HG03060 (cell line): ENCODE data around the gene KATNB1.
"Not testable (repeated sequence)": the region's sequence is repeated elsewhere in the genome, so short reads cannot be mapped to it uniquely, and the experiment has no call there.

ENCODE experiments used
- ATAC-seq: cut with Tn5 transposase; IDR thresholded peaks from one replicate; pipeline ENCODE4 v1.9.1; 2021; ENCODE audit warnings: low read depth, moderate number of reproducible peaks; ENCODE audit not compliant: unreplicated experiment

Gene KATNB1

DNA sequence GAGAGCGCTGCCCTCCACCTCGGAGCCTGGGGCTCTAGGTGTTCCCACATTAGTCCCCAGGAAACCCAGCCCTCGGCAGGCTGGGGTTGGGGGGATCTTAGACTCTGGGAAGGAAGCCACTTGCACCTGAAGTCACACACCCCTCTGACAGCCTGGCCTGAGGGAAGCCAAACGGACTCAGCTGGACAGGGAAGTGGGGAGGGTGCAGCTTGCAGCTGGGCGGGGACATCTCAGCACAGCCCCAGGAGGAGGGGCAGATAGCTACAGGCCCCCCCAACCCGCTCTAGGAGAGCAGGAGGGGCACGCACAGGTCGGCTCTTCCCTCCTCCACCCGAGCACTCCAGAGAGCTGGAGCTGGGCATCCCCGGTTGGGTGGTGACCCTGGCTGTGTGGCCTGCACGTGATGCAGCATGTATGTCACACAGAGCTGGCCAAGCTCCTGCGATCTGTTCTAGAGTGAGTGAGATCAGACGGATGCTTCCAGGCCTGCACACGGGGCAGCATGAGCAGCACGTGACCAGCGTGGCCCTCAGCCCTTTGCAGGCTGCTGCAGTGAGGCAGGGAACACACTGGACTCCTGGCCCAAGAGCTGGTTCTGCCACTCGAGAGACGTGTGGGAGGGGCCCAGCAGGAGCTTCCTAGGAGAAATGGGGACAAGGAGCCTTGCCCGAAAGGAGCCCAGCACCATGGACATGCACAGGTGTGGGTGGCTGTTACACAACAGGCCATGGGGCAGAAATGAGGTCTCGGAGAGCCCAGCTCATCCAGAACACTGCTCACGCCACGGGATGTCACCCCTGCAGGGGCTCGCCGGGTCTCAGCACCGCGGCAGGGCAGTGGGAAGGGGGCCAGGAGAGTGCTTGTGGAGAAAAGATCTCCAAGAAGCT is 51.3 kb downstream of the KATNB1 start:
- no peak for ATAC-seq

DNA sequence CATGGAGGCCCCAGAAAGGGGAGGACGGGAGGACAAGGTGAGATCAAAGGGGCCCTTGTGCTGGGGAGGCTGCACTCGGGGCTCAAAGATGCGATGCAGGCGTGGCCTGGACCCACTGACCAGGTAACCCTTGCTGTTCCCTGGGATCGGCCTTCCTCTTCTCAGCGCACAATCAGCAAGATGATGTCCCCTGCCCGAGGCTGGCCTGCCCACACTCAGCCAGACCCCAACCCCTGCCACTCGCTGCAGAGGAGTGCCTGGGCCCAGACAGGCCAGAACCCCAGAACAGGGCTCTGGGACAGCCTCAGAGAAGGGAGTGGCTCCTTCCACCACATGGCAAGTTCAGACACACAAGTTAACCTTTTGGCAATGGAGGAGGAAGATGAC is 51.9 kb downstream of the KATNB1 start:
- ATAC-seq: no peak

DNA sequence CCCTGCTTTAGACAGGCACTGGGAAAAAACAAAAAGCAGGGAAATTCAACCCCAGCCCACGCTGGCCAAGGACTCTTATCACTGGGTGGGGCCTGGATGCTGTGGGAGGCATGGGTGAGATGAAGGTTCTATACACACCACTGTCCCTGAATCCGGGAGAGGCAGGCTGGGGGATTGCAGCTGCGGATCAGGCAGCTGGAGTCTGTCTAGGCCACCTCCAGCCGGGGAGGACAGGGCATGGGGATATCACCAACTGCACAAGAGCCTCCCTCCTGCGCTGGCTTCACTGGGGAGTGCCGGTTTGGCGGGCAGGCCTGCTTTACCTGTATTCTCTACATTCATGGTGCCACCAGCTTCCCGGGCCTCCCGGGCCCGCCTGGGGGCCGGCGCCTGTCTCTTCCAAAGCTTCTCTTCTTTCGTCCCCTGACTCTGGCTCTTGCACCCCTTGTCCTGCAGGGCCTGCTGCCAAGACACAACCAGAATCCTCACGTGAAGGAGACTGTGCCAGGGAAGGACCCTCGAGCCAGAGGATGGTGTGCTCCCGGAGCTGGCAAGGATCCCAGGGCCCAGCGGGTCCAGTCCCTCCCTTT is 52.8 kb downstream of the KATNB1 start:
- ATAC-seq: no peak

DNA sequence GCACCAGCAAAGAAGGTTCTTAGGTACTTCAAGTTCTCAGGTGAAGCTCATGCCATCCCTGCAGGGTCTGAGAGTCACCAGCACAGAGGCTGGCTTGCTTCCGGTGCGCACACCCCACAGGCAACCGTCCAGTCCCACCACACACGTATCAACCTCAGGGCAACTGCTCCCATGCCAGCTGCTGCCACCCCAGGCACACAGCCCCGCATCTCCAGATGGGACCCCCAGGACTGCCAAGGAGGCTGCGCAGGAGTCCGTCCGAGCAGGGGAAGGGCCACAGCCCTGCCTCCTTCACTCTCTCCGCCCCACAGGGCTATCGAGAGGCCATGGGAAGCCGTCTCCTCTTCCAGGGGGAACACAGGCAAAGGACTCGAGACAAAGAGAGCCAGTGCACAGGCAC is 53.4 kb downstream of the KATNB1 start:
- ATAC-seq: no peak

DNA sequence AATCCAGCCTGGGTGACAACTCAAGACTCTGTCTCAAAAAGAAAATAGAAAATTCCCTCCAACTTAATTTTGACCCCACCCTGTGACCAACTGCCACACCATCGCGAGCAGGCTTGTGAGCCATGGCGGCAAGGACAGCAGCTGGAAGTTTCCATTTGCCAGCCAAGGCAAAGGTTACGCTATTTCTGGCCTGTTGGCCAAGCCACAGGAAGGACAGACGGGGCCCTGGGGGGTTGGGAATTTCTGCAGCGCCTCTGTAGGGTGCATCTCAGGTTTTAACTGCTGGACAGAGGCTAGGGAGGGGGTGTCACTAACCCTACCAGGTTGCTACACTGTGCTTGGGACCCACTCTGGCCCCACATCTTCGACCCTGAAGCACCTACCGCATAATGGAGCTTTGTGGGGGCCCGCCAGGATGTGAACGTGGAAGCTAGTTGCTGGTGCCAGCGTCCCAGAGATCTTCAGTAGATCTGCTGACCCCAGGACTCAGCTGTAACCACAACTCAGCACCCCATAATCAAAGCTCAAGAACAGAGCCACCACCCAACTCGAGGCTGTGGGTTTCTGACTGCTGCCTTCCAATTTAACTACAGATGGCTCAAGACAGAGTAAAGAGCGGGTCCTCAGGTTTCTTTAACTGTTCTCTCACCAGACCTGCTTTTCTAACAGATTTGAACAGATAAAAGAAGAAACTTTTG is 55.8 kb downstream of the KATNB1 start:
- ATAC-seq: no peak

DNA sequence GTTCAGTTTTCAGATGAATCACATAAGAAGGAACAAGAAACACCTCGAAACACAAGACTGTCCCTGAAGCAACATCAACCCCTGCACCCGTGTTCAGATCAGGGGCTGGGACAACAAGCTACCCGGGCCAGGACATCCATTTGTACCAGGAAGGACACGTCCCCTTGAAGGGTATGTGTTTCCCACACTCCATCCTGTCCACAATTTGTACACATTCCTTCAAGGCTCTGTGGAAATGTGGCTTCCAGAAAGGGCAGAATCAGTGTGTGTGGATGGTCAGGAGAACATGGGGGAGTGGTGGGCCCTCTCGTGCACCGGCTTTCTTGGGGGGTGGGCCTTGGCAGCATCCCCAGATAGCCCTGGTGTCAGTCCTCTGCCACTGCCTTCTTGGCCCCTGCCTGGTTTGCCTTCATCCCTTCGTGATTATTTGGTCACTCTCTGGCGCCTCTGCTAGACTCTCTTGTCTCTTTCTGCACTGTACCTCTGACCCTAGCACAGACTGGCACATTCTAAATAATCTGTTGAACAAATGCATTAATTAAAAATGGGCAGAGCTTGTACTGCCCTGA is 56.4 kb downstream of the KATNB1 start:
- ATAC-seq: no peak

DNA sequence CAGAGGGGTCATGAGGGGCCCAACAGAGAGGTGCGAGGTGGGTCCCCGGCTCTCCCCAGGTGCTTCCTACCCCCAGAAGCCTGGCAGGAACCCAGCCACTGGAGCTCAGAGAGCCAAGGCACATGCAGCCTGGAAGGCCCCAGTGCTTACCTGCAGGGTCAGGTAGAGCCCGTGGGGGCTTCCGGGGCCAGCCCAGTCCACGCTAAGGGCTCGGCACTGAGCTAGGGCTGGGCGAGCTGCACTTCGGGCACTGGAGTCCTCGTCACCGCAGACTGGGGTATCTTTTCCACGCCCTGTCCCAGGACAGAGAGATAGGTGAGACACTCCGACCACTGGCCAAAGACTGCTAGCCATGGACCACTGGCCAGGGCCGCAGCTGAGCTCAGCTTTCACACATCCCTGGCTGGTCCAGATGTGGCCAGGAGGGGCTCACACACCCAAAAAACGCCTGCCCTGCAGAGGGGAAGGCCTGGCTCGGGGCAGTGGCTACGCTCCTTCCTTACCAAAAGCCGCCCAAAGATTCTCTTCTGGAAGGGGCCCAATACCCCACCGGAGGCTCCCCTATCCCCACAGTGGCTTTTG is 59.4 kb downstream of the KATNB1 start:
- no peak for ATAC-seq

DNA sequence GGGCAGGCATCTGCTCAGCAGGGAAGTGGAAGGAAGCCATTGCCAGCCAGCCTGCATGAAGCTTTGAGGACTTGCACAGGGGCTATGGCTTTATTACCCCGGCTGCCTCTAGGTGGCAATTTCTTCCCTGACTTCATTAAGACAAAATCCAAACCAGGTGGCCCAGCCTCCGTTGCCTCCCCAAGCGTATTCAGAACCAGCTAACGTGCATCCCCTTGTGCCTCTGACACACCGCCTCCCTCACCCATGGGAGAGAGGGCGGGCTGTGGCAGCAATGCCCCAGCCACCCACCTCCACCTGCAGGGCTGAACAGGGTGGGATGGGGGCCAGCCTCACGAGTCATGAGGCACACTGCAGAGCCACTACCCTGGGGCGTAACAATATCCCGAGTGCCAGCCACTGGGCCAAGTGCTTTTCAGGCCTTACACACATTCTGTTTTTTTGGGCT is 59.9 kb downstream of the KATNB1 start:
- no peak for ATAC-seq

DNA sequence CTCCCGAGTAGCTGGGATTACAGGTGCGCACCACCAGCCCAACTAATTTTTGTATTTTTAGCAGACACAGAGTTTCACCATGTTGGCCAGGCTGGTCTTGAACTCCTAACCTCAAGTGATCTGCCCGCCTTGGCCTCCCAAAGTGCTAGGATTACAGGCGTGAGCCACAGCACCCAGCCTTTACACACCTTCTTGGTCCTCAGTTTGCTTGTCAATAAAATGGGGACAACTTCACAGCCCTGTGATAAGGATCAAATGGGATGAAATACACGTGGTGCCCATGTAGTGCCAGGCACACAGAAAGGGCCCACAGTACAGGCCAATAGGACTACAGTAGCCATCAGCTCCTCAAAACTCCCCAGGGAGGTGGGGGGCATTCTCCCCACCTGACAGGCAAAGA is 60.4 kb downstream of the KATNB1 start:
- ATAC-seq: not testable (repeated sequence)

DNA sequence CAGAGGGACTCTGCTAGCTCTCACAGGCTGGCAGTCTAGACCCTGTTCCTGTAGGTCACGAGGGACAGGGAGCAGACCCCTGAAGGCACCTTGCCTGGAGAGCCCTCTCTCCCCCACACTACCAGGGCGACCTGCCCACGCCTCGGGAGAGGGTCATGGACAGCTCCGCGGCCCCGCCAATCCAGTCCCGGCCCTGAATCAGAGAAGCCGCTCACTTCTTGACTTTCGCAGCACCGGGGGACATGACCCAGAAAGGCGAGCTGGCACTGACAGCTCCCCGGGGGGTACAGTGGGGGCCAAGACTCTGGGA is 61.6 kb downstream of the KATNB1 start:
- no peak for ATAC-seq

DNA sequence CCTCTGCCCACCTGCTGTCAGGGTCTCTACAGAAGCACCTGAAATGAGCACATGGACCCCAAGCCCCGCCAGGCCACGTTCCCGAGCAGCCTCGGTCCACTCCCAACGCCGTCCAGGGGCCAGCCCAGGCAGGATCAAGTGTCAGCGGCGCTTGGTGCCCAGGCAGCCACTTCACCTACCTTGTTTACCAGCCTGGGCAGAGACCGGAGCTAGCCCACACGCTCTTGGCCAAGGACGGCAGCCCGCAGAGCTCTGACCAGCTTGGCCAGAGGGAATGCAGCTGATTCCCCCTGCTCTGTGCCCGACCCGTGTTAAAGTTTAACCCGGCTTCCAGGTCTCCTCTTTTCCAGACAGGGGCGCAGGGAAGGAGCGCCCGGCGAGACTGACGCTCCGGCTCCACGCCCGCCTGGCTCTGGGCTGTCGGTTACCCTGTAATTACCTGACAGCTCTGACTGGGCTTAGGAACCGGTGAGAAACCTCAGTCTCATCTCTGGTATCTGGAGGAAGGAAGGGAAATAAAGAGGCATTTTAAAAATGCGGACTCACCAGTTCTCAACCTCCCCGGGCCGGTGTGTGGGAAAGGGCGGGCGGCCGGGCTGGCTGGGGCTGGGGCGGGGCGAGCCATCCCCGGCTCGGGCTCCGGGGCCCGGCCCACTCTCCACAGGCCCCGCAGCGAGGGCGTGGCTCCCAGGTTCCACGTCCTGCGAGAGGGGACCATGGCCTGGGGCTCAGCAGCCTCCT is 62.1 kb downstream of the KATNB1 start:
- no peak for ATAC-seq

DNA sequence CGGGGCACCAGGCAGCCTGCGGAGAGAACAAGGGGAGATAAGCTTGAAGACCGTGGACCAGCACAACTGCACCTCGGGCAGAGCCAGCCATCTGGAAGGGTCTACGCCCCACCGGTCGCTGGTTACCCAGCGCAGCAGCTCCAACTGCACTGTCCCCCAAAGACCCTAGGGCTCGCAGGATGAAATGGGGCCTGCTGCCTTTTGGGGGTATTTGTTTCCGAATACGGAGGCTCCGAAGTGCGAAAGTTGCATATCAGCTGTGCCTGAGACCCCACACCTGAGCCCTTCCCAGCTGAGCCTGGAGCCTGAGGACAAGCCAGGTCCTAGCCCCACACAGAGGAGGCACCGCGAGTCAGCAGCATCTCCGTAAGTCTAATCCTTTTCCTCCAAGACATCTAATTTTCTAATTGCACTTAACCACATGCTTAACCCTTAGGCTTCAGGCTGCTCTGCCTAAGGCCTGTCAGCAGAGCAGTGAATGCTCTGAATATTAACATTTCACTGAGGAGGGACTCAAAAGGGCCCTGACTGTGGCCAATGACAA is 62.8 kb downstream of the KATNB1 start:
- ATAC-seq: no peak

DNA sequence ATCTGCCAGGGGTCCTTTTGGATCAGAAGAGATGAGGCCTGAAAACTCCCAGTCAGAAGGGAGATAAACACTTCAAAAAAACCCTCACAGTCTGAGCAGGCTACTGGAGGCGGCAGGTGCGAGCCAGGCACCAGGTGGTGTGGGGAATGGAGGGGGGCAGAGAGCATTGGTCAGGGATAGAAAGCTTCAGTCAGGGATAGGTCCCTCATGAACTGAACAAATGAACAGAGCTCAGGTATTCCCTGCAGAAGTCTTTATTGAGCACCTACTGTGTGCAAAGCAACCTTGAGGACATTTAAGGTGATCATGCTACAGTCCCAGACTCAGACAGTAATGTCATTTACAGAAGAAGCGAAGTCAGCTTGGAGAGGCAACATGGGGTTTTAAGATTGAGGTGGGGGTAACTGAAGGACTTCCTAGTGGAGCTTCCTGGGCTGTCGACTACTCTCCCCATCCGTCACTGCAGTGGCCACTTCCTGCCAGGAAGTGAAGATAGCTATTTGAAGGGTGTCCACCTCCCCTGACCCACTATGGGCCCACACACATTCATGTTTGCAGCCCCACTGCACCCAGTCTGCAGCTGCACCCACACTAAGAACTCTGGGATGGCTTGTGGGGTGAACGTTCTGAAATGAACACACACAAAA is 63.5 kb downstream of the KATNB1 start:
- ATAC-seq: no peak

DNA sequence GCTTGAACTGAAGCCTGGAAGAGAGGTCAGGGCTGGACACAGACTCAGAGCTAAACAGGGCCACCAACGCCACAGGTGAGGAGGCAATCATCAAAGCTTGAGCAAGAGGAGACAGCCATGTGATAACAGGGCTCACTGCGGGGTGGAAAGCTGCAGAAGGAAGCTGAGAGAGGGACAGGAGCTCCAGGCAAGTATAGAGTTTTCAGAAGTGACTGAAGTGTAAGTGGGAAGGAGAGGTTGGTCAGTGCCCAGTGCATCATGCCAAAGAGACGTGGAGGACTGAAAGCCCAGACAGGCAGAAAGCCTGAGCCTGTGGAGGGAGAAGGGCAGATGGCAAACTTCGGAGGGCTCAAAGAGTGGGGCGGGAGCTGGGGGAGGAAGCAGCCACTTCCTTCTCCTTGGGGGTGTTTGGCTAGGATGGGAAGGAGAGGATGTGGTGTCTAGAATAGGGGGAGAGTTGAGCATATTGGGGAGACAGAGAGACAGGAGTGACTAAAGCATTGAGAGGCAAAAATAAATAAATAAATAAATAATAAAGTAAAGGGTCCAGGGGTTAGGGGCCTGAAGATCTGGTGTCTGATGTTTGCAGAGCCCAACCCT is 64.1 kb downstream of the KATNB1 start:
- ATAC-seq: no peak

DNA sequence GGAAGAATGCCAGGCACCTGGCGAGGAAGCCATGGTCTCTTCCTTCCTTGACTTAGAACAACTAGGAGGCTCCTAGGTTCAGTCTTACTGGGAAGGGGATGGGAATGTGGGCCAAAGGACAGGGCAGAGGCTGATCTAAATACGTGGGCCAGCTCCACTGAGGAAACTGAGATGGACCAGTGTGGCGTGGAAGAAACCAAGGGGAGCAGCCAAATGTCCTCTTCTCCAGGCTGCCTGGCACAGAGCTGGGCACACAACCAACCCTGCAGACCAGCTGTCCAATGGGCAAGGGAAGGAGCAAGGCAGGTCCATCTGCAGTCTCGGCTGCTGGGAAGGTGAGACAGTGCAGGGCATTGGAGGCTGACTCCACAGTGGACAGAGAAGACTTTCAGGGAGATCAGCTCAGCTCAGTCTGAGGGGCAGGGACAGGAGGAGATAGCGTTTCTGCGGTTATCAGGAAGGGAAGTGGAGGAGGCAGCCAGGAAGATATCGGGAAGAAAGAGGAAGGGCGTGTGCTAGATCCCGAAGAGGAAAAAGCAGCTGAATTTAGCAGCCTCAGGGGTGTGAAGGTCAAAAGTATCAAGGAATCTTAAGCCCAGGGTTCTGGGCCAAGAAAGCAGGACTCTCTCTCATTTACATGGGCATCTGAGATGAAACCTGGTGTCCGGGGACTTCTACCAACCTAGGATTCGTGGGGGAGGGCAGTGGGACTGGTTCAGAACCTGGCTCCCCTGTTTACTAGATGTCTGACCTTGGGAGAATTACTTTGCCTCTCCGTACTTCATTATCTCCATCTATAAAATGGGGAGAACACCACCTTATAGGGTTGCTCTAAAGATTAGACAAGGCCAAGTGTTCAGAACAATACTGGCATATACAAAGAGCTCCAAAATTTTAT is 64.9 kb downstream of the KATNB1 start:
- no peak for ATAC-seq

DNA sequence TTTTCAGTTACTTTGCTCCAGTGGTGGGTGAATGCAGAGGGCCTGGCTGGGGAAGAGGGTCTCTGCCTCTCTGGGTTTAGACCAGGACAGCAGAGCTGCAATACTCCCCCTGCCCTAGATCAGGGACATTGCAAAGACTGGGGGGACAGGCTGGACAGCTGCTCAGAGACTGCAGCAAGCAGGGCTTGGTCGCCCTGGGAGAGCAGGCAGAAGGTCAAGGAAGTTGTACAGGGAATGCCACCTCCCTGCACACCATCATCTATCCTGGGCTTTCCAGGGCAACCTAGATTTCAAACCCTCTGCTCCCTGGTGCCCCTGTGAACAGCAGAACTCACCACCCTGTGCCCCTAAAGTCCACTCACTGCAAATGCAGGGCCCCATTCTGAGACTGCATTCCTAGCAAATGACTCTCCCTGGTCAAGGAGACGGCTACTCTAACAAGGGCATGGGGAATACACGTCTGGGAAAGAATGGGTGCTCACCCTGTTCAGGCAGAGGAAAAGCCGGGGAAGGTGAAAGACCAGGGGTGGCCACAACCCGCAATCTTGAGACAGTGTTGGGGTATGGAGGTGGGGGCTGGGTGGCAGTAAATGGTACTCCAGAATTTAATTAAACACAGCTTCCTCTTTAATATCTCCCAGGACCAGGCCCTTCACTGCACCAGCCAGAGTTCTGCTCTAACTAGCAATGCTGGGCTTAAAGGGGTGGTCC is 65.7 kb downstream of the KATNB1 start:
- ATAC-seq: no peak

DNA sequence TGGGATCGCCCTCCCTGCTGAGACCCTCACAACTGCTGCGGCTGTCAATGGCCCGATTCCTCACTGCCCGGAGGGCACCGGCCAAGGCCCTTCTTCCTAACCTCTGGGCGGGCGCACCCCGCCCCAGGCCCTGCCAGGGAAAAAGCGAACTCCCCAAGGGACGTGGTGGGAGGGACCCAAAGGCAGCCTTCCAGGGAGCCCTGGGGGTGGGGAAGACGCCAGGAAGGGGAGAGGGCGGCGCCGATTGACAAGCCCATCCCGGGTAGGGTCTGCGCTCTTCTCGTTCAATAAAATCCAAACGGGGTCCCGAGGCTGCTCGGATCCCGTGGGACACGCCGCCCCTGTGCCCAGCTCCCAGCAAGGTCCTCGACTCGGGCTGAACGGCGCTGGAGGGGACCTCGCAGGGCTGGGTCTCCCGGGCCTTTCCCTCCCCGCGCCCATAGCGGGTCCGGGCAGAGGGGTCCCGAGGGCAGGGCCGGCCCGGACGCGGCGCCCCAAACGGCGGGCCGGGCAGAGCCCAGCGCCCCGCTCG is 66.3 kb downstream of the KATNB1 start:
- ATAC-seq: no peak
